LNCaP clone FGC (cell line): Measurements from ENCODE around the gene MYRFL.

Experiments
- DNase-seq: peaks from one replicate; pipeline ENCODE4 v3.0.0-alpha.2; 2011; ENCODE audit warnings: low read depth
- H3K4me3 ChIP-seq: 2 replicates; pipeline ENCODE4 v1.5.1; 2011; ENCODE audit warnings: mild to moderate bottlenecking, low read depth, low read length, control low read depth
- TF ChIP-seq, protein P1 (sequence below): IDR thresholded peaks from 2 replicates; pipeline ENCODE4 v1.5.1; 2012; ENCODE audit warnings: mild to moderate bottlenecking; ENCODE audit not compliant: control insufficient read depth, insufficient read depth; ENCODE audit errors: extremely low read depth

The MYRFL gene

DNA sequence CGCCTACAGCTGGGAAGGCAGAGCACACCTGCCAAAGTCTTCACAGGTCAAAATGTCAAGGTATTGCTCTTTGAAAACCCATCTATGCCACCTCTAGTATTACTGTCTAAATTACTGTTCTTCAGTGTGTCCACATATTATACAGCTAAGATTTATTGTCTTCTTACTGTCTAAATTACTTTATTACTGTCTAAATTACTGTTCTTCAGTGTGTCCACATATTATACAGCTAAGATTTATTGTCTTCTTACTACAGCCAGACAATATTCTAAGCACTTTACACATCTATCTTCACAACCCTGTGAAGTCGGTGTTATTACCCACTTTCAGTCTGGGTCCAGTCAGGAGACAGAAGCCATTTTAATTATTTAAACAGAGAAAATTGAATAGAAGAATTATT is 173.9 kb downstream of the MYRFL start:
- no peak for DNase-seq
- H3K4me3 ChIP-seq = no peak overlapping the region
- TF ChIP-seq, protein P1, sequence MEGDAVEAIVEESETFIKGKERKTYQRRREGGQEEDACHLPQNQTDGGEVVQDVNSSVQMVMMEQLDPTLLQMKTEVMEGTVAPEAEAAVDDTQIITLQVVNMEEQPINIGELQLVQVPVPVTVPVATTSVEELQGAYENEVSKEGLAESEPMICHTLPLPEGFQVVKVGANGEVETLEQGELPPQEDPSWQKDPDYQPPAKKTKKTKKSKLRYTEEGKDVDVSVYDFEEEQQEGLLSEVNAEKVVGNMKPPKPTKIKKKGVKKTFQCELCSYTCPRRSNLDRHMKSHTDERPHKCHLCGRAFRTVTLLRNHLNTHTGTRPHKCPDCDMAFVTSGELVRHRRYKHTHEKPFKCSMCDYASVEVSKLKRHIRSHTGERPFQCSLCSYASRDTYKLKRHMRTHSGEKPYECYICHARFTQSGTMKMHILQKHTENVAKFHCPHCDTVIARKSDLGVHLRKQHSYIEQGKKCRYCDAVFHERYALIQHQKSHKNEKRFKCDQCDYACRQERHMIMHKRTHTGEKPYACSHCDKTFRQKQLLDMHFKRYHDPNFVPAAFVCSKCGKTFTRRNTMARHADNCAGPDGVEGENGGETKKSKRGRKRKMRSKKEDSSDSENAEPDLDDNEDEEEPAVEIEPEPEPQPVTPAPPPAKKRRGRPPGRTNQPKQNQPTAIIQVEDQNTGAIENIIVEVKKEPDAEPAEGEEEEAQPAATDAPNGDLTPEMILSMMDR = no peak

DNA sequence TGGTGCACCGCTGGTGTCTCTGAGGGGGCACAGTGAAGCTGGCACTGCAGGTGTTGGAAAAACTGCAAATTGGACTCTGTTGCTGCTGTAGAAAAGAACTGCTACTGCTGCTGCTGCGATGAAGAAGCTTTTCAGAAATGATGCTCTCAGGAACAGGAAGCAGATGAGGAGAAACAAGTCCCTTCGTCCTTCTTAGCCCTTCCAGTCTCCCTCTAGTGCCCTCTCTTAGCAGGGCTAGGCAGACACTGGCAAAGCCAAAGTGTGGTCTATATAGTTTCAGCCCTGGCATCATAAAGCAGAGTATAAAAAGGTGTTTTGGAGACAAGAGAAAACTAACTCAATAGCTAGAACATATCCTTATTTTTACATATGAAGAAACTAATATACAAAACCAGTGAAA is 174.5 kb downstream of the MYRFL start:
- TF ChIP-seq, protein P1 = no peak
- DNase-seq = no peak

DNA sequence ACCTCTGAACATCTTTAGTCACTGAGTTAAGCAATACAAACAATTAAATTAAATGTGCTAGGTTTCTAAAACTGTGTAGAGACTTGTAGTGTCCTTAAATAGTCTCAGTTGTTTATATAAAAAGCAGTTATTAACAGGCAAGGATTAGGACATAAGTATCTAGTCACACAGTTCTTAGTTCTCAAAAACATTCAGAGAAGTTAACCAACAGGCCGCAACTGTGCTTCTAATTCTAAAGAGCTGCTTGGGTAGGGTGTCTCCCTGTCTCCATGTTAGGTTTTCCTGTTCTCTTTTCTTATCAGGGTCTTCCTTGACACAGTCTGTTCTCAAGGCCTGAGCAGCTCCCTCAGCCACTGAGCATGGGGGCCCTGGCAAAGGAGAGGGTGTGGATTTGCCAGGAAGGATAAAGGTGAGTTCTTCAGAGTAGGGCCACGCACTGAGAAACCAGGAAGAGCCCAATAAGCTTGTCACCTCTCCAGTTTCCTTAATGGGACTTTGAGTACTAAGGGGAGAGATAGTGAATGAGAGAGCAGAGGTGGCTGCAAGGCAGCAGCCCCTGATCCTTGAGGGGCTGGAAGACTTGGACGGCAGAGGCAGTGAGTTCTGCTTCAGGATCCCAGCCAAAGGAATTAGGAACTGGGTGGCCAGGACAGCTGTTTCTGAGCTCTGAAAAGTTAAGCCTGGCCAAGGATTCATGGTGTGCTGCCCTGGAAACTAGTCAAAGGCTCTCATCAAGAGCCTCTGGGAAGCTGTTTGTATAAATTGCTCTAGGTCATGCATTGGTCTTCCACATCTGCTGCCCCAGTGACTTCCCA is 177.3 kb downstream of the MYRFL start:
- no peak for DNase-seq
- TF ChIP-seq, protein P1 = no peak

More for the DNA sequence above, 174.5 kb downstream of the MYRFL start:
- H3K4me3 ChIP-seq = no peak overlapping the region

DNA sequence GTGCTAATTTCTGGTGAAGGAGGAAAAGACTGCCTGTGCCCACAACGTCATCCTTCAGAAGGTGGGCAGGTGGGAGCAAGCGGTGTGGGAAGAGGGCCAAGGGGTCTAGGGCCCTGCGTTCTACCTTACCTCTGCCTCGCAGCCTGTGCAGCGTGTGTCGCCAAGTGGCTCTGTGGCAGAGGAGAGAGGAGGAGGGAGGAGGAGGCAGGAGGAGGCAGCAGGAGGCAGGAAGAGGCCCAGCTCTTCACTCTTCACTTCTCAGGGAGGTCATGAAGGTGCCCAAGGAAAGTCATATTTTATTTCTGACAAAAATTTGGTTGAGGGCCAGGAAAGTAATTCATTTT is 177.9 kb downstream of the MYRFL start:
- TF ChIP-seq, protein P1 = no peak
- no peak for DNase-seq
- no peak overlapping the region for H3K4me3 ChIP-seq

More for the DNA sequence above, 177.3 kb downstream of the MYRFL start:
- H3K4me3 ChIP-seq = no peak overlapping the region

DNA sequence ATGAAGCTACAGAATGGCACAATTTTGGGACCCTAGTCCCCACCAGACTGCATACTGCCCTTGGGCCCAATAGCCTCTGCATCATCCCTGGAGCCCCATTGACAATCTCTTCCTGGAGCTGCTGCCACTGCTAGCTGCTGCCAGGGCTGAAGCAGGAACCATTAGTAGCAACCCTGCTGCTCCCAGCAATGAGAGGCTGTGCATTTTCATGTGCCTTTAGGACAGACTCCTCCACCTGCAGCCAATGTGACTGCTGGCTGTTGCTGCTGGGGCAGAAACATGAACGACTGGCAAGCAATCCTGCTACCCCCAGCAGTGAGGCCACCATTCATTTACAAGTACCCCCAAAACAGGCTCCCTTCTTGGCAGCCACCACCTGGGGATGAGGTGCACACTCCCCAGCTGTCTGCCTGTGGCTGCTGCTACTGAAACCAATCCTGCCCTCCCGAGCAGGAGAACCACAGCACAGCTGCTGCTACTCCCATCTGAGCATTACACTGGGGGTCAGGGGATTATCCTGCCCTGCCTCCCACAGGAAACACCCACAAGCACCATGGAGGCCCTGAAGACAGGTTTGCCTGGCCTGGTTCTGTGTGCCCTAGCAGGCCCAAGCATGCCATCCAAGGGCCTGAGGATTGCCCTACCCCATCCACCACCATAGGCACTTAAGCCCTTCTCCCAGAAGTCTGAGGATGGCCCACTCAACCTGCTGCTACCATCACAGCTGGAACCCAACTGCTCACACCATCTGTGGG is 181.0 kb downstream of the MYRFL start:
- TF ChIP-seq, protein P1 = no peak
- no peak overlapping the region for H3K4me3 ChIP-seq
- DNase-seq = no peak

DNA sequence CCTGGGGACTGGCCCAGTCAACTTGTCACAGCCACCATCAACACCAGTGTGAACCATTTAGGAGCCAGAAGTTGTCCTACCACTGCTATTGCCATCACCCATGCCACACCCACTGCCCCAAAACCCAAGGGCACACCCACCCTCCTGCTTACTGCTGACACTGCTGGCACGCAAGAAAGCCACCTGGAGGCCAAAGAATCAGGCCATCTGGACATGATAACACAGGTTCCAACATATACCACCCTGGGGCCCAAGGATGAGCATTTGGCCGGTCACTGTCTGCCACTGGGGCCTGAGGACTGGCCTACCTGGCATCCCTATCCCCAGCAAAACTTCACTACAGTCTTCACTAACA is 181.6 kb downstream of the MYRFL start:
- TF ChIP-seq, protein P1 = no peak
- DNase-seq = no peak
- no peak overlapping the region for H3K4me3 ChIP-seq

DNA sequence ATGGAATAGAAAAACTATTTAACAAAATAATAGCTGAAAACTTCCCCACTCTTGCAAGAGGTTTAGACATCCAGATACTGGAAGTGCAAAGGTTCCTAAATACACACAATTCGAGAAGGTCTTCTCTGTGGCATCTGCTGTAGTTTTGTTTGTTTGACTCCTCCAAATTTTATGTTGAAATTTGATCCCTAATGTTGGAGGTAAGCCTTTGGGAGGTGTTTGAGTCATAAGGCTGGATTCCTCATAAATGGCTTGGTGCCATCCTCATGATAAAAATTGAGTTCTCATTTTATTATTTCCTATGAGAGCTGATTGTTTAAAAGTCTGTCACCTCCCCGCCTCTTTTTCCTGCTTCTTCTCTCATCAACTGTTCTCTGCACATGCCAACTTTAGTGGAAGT is 182.7 kb downstream of the MYRFL start:
- peak; percentile 44 for DNase-seq
- TF ChIP-seq, protein P1 = no peak
- H3K4me3 ChIP-seq = no peak overlapping the region
